Fibroblast of upper back skin (primary cell): ENCODE results near the gene ARHGEF16.

Experiments
- DNase-seq: peaks from one replicate; pipeline ENCODE4 v3.0.0-alpha.2; 2013

Gene ARHGEF16

DNA sequence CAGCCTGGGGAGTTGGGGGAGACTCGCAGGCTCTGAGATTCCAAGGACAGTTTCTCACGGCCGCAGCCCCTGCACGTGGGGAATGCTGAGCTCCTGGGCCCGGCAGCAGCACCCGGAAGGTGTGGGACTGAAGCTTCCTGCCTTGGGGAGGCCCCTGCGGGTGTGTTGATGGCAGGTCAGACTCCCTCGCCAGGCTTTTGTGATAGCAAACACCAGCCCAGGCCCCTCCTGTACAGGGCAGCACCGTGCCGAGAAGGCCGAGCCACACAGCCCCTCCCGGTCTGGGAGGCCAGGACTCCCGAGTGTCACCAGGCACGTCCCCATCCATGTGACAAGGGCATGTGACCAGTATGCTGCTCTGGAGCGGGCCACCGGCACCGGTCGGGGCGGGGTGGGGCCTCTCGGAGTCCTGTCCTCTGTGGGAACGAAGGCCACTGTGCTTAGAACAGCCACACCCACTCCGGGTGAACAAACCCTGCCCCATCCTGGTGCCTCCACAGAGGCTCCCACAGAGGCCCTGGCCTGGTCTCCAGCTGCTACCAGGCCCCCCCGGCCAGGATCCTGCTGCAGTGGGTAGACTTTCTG, 31.1 kb upstream of the ARHGEF16 start:
- DNase-seq, result no peak

DNA sequence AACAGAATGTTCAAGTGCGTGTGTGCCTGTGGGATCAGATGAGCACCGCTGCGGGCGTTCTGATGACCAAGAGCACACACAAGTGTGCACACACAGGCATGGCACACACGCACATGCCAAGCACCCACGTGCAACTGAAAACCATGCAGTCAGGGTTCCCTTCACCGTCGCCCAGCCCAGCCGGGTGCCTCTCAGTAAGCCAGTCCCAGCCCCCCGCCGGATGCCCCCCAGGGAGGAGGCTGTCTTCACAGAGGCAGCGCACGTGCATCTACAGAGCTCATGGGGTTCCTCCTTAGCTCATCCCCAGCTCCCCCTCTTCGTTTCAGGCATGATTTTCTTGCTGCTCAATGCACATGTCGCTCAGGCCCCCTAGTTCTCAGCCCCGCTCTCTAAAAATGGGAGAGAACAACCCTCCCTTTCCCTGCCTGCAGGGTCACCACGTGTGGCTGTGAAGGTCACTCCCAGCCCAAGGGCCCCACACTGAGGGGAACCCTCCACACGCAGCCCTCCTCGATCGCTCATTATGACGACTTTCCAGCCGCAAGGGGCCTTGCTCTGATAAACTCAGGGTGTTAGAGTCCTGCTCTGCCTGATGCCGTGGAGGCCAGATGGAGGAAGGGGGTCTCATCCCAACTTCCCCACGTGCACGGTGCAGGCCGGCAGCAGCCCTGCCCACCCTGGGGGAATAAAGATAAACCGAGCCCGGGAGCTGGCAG, 30.4 kb upstream of the ARHGEF16 start:
- DNase-seq, result no peak

DNA sequence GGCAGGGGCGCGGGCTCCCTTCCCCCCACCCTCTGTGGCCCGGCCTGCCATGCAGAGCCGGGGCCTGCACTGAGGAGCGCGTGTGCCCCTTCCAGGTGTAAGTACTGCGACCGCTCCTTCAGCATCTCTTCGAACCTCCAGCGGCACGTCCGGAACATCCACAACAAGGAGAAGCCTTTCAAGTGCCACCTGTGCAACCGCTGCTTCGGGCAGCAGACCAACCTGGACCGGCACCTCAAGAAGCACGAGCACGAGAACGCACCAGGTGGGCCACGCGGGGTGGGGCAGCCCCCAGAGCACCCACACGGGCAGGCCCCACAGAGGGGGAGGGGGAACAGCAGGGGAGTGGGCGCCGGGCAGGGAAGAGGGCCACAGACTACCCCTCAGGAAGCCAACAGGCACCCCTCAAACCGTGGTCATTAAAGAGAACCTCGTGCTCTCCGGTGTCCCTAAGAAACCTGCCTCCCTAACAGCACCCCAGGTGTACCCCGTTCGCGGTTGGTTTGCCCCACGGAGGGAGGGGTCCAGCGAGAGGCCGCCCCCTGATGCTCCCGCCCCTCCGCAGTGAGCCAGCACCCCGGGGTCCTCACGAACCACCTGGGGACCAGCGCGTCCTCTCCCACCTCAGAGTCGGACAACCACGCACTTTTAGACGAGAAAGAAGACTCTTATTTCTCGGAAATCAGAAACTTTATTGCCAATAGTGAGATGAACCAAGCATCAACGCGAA, 28.8 kb upstream of the ARHGEF16 start:
- DNase-seq, result no peak

DNA sequence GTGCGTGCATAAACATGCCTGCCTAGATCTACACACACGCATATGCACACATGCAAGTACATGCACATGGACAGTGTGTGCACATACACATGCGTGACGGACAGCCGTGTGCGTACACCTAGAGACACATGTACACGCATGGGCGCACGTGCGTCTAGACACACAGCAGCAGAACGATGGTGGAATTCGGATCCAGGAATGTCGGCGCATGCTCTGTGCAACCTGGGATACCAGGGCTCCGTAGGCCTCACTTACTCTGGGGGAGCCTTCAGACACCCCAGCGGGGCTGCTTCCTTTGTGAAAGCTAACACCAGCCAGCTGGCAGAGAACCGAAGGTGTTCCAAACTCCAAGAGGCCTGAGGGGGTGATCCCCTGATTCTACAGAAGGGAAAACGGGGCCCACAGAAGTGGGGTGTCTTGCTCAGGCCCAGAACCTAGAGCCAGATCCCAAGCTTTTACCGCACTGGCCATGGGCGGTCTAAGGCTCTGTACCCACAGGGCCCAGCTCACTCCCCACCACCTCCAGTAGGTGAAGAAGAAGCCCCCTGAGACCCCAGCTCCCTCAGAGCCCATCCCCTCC, 27.4 kb upstream of the ARHGEF16 start:
- no peak for DNase-seq

DNA sequence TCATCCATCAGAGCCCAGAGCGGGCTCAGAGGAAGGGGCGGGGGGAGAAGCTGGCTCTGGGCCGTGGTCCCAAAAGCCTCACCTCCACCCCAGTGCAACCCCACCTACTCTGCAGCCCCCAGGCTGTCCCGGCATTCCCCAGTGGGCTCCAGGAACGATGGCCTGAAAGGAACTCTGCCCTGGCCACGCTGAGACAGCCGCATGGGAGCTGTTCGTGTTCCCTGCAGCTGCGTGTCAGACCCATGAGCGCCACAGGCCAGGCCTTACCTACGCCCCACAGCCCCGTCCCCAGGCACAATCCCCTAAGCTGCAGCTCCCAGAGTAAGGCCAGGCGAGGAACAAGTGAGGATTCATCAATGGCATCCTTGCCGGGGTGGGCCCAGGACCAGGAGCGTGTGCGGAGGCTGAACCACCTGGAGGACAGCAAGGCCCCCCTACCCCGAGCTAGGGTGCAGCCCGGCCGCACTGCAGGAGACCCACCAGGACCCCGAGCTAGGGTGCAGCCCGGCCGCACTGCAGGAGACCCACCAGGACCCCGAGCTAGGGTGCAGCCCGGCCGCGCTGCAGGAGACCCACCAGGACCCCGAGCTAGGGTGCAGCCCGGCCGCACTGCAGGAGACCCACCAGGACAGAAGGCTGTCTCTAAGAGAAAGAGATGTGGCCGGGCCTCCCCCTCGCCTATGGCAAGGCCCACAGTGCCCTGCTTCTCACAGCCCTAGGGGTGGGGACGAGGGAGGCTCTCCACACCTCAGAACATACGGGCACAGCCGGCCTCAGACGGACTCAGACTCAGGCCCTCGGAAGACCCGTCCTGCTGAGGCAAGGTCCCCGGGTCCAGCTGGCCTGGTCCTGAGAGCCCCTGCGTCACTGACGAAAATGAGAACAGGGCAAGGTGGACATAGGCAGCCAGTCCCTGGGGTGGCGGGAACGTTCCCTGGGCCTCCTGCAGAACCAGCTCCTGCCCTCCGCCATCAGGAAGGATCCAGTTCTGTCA, 26.5 kb upstream of the ARHGEF16 start:
- DNase-seq, result no peak

DNA sequence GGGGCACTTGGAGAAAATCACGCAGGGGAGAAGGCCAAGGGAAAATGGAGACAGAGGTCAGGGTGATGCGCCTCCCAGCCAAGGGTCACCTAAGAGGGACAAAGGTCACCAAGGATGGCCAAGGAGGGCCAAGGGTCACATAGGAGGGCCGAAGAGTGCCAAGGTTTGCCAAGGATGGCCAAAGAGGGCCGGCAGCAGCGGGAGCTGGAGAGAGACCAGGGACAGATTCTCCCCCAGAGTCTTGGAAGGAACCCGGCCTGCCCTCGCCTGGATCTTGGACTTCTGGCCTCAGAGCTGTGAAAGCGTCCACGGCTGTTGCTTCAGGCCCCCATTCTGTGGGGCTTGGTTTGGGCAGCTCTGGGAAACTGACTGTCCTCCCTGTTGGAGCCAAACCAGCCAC, 25.6 kb upstream of the ARHGEF16 start:
- no peak for DNase-seq

DNA sequence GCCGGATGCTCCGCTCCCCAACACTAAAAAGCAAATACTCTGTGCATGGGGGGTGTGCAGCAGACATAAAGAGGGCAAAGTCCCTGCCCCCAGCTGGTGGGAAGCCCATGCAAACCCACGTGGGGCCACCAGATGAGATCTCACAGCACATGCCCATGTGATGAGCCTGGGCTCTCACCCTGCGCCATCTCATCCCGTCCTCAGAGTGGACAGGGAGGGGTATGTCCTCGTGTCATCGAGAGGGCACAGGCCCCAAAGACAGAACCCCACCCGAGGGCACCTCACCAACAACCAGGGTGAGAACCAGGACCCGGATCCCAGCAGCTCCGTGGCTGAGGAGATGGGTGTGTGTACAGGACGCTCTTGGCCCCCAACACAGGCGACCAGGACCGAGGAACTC, 25.1 kb upstream of the ARHGEF16 start:
- DNase-seq, result no peak

DNA sequence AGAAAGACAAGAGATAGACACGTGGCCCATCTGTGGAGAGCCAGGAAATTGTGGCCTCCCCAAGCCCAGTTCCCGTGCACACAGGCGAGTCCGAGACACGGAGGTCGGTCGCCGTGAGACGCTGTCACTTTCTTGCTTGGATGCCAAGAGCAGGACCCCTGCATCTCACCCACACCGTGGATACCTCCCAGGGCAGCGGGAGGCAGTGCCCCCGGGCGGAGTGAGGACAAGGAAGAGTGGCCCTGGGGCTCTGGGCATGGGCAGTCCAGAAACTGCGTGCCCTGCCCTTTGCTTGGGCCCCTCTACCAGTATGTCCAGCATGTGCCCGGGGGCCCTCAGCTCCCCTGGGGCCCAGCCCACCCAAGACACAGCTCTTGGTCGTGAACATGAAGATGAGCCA, 24.7 kb upstream of the ARHGEF16 start:
- no peak for DNase-seq

DNA sequence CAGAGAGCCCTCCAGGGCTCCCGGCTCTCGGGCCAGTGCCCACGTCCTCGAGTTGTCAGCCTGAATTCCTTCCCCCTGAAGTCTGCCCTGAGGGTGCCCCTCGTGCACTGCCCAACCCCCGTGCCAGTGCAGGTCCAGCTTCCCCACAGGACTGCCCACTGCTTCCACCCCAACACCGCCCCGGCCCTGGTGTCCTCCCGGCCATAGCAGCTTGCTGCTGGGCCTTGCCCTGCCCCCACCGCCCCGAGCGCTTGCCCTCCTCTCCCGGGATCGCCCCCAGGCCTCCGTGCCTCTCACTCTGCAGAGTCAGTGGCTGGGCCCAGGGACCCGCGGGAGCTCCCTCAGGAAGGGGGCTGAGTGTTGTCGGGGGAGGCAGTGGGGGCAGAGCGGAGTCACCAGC, 24.1 kb upstream of the ARHGEF16 start:
- DNase-seq, result no peak

DNA sequence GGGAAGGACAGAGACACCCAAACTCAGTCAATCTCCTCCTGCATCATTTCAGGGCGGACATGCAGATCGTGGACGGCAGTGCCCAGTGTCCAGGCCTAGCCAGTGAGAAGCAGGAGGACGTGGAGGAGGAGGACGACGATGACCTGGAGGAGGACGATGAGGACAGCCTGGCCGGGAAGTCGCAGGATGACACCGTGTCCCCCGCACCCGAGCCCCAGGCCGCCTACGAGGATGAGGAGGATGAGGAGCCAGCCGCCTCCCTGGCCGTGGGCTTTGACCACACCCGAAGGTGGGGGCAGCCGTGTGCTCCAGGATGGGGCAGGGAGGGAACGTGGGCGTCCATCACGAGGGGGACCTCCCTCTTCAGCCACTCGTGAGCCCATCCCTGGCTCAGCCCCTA, 23.6 kb upstream of the ARHGEF16 start:
- DNase-seq, result no peak

DNA sequence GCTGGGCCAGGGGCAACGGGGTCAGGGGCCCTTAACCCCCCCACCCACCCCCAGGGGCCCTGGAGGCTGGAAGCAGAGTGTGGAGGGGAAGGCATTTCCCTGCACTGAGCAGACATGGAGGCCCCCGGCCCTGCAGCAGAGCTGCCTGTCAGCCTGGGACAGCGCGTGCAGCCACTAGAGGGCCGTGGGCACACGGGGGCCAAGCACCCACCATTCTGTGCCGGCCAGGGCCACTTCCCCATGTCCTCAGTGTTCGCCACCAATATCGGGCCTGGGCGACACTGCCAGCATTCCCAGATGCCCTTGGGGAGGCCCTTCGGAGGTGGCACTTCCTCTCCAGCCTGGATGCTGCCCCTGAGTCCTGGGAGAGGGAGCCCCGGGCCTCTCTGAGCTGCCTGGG, 23.2 kb upstream of the ARHGEF16 start:
- DNase-seq, result no peak

DNA sequence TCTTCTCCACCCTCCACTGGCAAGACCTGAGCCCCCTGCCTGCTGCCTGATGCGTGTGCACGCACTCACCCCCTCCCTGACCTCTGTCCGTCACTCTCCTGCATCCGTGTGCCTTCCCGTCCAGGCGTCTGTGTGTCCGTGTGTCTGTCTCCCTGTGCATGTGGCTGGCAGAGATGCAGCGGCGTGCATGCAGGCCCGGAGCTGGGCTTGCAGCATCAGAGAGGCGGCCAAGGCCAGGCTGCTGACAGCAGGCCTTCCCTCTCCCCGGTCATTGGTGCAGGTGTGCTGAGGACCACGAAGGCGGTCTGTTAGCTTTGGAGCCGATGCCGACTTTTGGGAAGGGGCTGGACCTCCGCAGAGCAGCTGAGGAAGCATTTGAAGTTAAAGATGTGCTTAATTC, 22.8 kb upstream of the ARHGEF16 start:
- no peak for DNase-seq

DNA sequence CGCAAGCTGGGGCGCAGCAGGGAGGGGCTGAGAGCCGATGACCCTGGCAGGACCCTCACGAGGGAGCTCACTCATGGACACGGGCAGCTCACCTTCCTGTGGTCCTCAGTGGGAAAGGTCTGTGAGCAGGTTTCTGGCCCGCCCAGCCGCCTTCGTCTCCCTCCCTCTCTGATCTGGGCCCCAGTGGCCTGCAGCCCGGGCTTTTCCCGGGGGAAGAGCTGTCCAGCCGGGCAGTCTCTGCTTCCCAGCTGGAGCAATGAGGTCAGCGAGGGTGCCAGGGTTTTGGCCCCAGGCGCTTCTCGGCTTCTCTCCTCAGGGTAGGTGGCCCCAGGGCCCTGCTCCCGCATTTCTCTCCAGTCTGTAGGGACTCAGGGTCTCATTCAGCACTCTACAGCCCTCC, 22.2 kb upstream of the ARHGEF16 start:
- DNase-seq, result no peak

DNA sequence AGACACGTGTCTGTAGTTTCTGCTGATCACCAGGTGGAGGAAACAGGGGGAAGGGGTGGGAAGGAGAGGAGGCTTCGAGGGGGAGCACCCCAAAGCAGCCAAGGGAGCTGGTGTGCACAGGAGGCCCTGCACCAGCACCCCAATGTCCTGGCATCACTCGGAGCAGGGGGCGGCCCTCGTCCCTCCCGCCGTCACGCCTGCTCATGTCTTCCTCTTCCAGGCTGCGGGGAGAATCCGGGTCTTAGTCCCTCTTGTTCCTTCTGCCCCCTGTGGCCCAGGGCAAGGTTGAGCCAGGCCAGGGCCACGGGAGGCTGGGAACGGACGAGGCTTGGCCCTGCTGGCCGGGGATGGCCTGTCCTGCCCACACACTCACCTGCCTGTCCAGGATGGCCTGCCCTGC, 21.4 kb upstream of the ARHGEF16 start:
- DNase-seq, result no peak

DNA sequence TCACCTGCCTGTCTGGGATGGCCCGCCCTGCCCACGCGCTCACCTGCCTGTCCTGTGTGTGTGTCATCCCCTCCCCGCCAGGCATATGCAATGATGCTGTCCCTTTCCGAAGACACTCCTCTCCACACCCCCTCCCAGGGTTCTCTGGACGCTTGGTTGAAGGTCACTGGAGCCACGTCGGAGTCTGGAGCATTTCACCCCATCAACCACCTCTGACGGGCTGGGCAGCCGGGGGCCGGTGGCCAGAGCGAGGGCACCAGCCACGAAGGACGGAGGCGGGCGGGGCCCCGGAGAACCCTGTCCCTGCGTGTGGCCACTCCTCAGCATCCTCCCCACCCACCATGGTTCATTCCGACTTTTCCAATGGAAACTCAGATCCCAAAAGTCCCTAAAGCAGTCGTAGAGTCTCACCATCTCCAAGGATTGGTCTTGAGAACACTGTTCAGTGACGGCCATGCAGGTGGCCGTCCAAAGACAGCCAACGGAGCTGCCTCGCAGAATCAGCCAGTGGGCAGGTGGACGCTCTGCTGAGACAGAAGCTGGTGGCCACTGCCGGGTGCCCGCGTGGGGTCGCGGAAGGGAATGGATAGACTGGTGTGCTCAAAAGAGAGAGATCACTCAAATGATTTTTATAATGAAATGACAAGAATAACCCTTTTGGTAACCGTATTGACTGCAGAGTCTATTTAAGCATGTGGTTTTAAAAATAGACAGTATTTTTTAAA, 20.7 kb upstream of the ARHGEF16 start:
- no peak for DNase-seq

DNA sequence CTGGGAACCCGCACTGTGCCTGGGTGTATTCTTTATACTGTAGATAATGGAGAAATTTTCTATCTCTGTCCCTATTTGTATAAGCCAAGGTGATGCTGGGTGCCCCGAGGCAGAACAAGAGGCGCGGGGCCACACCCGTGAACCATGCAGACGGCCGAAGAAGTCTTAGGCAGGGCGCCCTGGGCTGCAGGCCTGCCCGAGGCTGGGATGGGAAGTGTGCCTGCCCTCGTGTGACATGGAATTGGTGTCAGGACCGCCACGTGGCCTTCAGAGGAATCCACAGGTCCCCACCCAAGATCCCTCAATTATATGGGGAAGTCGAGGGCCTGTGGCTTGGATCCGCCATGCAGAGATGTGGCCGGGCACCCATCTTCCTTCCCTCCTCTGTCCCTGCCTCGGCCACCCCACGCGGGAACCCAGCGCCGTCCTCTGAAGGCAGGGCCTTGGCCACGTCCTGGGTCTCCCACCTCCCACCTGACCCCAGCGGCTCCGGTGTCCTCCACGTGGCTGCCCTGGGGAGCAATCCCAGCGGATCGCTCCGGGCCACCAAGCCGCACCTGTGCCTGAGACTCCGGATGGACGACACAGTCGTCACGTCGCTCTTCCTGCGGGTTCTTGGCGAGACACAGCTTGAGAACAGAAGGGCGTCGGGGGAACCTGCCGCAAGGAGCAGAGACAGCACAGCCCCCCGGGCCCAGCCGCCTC, 19.9 kb upstream of the ARHGEF16 start:
- DNase-seq, result no peak

DNA sequence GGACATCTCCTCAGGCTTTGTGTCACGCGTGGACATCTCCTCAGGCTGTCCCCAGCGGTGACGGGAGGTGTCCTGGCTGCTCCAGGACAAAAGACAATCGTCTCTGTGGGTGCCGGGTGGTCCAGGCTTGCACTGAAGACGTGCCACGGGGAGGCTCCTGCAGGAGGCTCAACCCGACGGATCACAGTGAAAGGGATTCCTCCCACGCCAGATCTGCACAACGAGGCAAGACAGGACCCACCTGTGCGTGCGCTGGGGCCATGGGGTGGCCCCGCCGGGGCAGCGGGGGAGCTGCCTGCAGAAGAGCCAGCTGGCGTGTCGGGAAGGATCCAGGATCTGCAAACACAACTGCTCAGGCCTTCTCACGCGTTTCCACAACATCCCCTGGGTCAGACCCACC, 18.8 kb upstream of the ARHGEF16 start:
- DNase-seq, result no peak

DNA sequence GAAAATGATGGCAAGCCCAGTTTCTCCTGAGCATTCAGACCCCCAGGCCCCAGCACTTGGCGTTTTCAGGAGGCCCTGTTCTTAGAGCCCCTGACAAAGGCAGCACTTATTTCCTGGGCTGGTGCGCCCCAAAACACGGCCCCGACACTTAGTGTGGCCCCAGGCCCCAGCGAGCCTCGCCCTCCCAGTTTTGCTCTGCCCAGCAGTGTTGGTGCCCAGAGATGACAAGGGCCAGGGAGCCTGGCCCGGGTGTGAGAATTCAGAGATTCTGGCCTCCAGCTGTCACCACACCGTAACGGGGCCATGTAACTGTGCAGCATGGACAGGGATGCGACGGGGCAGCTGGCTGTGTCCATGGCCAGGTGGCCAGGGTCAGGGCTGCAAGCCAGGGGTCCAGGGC, 18.0 kb upstream of the ARHGEF16 start:
- DNase-seq, result no peak

DNA sequence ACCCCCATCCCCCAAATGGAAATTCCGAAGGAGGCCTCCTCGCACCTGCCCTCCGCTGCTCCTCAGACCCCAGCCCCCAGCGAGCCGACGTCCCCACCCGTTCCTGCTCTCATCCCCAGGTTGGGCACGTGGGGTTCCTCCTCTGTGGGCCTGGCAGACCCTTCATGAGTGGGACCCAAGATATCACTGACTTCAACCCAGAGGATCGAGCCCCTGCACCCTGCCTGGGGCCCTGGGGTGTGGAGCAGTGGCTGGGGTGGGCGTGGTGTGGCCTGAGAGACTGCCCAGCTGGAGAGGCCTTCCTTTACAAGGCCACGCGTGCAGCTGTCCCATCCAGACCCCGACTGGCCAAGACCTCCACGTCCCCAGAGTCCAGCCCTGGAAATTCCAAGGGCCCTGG, 17.6 kb upstream of the ARHGEF16 start:
- no peak for DNase-seq

DNA sequence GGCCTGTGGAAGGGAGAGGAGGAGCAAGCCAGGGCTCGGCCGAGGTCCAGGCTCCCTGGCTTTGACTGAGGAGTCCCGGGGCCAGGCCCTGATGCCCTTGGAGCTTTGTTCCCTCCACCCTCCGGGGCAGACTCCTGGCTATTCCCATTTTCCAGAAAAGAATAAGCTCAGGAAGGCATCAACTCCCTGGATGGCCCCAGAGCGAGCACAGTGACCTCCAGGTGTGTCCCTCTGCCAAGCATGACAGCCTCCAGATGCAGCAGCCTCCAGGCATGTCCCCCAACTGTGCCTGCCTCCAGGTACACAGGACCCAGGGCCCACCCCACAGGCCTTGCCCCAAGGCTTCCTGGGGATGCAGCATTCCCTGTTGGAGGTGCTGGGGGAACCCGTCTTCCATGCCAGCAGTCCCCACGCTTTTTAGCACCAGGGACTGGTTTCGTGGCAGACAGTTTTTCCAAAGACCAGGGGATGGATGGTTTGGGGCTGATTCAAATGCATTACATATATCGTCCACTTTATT, 15.7 kb upstream of the ARHGEF16 start:
- no peak for DNase-seq
